Esophagus muscularis mucosa (tissue), 4 donors: ENCODE results near the gene AGFG1. TPM values are rescaled to one million over a fixed set of nuclear protein-coding genes. Genes with fewer than 3 reads are reported as not detected.

Experiments used
- DNase-seq: peaks from one replicate; pipeline ENCODE4 v3.0.0-alpha.2; 2017; ENCODE audit errors: extremely low spot score
- H3K27ac ChIP-seq, 4 donors: fragments of 200-600 bp; sonication (generic); replicated peaks in 1 of 4; 1 replicate in 3 of 4; 2 replicates in 1 of 4; pipeline ENCODE4 v1.5.1; 2016 to 2019; ENCODE audit warnings: mild to moderate bottlenecking in 1 of 4
- H3K27me3 ChIP-seq, 4 donors: fragments of 200-600 bp; sonication (generic); one replicate each; pipeline versions ENCODE4 v1.5.1 to v1.6.0; 2016 to 2019
- H3K36me3 ChIP-seq, 4 donors: fragments of 200-600 bp; sonication (generic); one replicate each; pipeline ENCODE4 v1.5.1; 2016 to 2019
- H3K4me1 ChIP-seq, 4 donors: fragments of 200-600 bp; sonication (generic); one replicate each; pipeline ENCODE4 v1.5.1; 2016 to 2019
- H3K4me3 ChIP-seq, 4 donors: fragments of 200-600 bp; sonication (generic); 1 replicate in 2 of 4; 2 replicates in 2 of 4; pipeline ENCODE4 v1.5.1; 2016 to 2019; ENCODE audit warnings: mild to moderate bottlenecking in 4 of 4, moderate library complexity in 1 of 4
- H3K9me3 ChIP-seq, 4 donors: fragments of 200-600 bp; sonication (generic); 1 replicate in 3 of 4; 2 replicates in 1 of 4; pipeline ENCODE4 v1.5.1; 2016 to 2019
- CTCF ChIP-seq, 3 experiments: fragments of 200-600 bp in 2 of 3; fragments of 450-650 bp in 1 of 3; sonication (generic) in 2 of 3; IDR thresholded peaks; one replicate each; pipeline ENCODE4 v1.5.1; 2017 to 2019; ENCODE audit warnings: antibody characterized with exemption in 3 of 3, mild to moderate bottlenecking in 2 of 3, moderate library complexity in 1 of 3
- EP300 ChIP-seq: sonication (generic); formaldehyde crosslinking; IDR thresholded peaks from one replicate; pipeline ENCODE4 v1.6.1; 2017; ENCODE audit warnings: antibody characterized with exemption
- POLR2A ChIP-seq: fragments of 450-650 bp; IDR thresholded peaks from one replicate; pipeline ENCODE4 v1.6.1; 2017; ENCODE audit warnings: antibody characterized with exemption, moderate library complexity, mild to moderate bottlenecking, low read depth
- POLR2AphosphoS5 ChIP-seq, 2 donors: sonication (generic); formaldehyde crosslinking; IDR thresholded peaks; one replicate each; pipeline ENCODE4 v1.6.1; 2017; ENCODE audit warnings: antibody characterized with exemption in 2 of 2
- WGBS: methylation state at CpG from one replicate; pipeline ENCODE4 v1.1.5; 2018; 5-methylcytosine and 5-hydroxymethylcytosine counted together
- intact Hi-C: fragments of 100-400 bp; cut with DNase I; formaldehyde crosslinking; loops from one replicate; pipeline ENCODE4 v1.15.1; 2023
- total RNA-seq, 4 donors: library from RNA; depleted of rRNA; stranded (reverse); fragments of >200 nt; gene quantifications; one replicate each; pipeline versions ENCODE4 v1.1.0 to v1.2.1, GENCODE V29; 2016

AGFG1 gene
- total RNA-seq, 4 donors from 2014 or later: 27.4 to 73.4 (median 52.7) TPM

- peaks cover 11 to 62% (median 52%) of the 10 kb centered on the region in 4 donors for H3K4me1 ChIP-seq
- no peaks in the 10 kb centered on the region for H3K27me3 ChIP-seq
- H3K4me3 ChIP-seq: no peak overlapping the region
- H3K9me3 ChIP-seq: no peaks in the 10 kb centered on the region
- H3K36me3 ChIP-seq: no peaks in the 10 kb centered on the region
- TF ChIP-seq CTCF (IDR thresholded peaks at IDR 0.05) (no peak), POLR2A (no peak), POLR2AphosphoS5 (IDR thresholded peaks at IDR 0.05) (no peak), EP300 (no peak)
- no peak overlapping the region for H3K27ac ChIP-seq
- DNase-seq: no peak
- 69% methylated on average over 3 of the region's 3 CpGs for WGBS
- intact Hi-C loops: loop anchor here (5.0 kb wide), 2 partner anchors 67 to 293 kb away; no protein-coding TSS in a partner anchor
Measured at GRCh38 chr2:227474410-227474809, 2.5 kb downstream of the AGFG1 start.

GRCh38 chr2:227477291-227477690, 5.3 kb downstream of the AGFG1 start:
- Histone ChIP-seq H3K4me1 (peaks cover 11 to 79% (median 69%) of the 10 kb centered on the region in 4 donors), H3K27me3 (no peaks in the 10 kb centered on the region), H3K9me3 (no peaks in the 10 kb centered on the region), H3K36me3 (no peaks in the 10 kb centered on the region), H3K27ac (no peak overlapping the region), H3K4me3 (no peak overlapping the region)
- no peak for TF ChIP-seq POLR2A
- TF ChIP-seq CTCF (IDR thresholded peaks at IDR 0.05): no peak
- TF ChIP-seq POLR2AphosphoS5 (IDR thresholded peaks at IDR 0.05): no peak
- no peak for DNase-seq
- intact Hi-C loops: loop anchor here (5.0 kb wide), 1 partner anchor 180 kb away; no protein-coding TSS in a partner anchor
- WGBS: 92% methylated on average over 4 of the region's 4 CpGs

- Histone ChIP-seq H3K9me3 (no peaks in the 10 kb centered on the region), H3K4me1 (peaks cover 4 to 73% (median 64%) of the 10 kb centered on the region in 4 donors), H3K4me3 (no peak overlapping the region), H3K27ac (no peak overlapping the region), H3K27me3 (no peaks in the 10 kb centered on the region), H3K36me3 (no peaks in the 10 kb centered on the region)
- TF ChIP-seq POLR2AphosphoS5 (IDR thresholded peaks at IDR 0.05) (no peak), EP300 (no peak), POLR2A (no peak), CTCF (IDR thresholded peaks at IDR 0.05) (peak; percentile 24 to 32 (median 30))
- intact Hi-C loops: loop anchor here (5.0 kb wide), 2 partner anchors 37 to 177 kb away; no protein-coding TSS in a partner anchor
- 58% methylated on average over 2 of the region's 2 CpGs for WGBS
- DNase-seq: no peak
Measured at GRCh38 chr2:227479865-227480475, 8.0 kb downstream of the AGFG1 start.

GRCh38 chr2:227480528-227480927, 8.6 kb downstream of the AGFG1 start:
- TF ChIP-seq POLR2AphosphoS5 (IDR thresholded peaks at IDR 0.05): no peak
- TF ChIP-seq EP300: no peak
- TF ChIP-seq POLR2A: no peak
- no peak for TF ChIP-seq CTCF (IDR thresholded peaks at IDR 0.05)
- no peak for DNase-seq
- peaks cover 4 to 68% (median 59%) of the 10 kb centered on the region in 4 donors for H3K4me1 ChIP-seq
- H3K9me3 ChIP-seq: no peaks in the 10 kb centered on the region
- H3K36me3 ChIP-seq: no peaks in the 10 kb centered on the region
- no peak overlapping the region for H3K4me3 ChIP-seq
- intact Hi-C loops: loop anchor here (5.0 kb wide), 1 partner anchor 37 kb away; no protein-coding TSS in a partner anchor
- no peaks in the 10 kb centered on the region for H3K27me3 ChIP-seq
- WGBS: 77% methylated on average over 2 of the region's 2 CpGs
- H3K27ac ChIP-seq: no peak overlapping the region
